GM21528 (cell line): ENCODE data around the gene NFKBIL1.
A peak's percentile ranks its signal among the peaks of the same experiment; 100 is the strongest.
"Not testable (repeated sequence)": the region's sequence is repeated elsewhere in the genome, so short reads cannot be mapped to it uniquely, and the experiment has no call there.

Source experiments
- ATAC-seq: cut with Tn5 transposase; IDR thresholded peaks from one replicate; pipeline ENCODE4 v1.9.1; 2021; ENCODE audit warnings: mild to moderate bottlenecking, moderate library complexity; ENCODE audit not compliant: unreplicated experiment, low FRiP score

Gene NFKBIL1

DNA sequence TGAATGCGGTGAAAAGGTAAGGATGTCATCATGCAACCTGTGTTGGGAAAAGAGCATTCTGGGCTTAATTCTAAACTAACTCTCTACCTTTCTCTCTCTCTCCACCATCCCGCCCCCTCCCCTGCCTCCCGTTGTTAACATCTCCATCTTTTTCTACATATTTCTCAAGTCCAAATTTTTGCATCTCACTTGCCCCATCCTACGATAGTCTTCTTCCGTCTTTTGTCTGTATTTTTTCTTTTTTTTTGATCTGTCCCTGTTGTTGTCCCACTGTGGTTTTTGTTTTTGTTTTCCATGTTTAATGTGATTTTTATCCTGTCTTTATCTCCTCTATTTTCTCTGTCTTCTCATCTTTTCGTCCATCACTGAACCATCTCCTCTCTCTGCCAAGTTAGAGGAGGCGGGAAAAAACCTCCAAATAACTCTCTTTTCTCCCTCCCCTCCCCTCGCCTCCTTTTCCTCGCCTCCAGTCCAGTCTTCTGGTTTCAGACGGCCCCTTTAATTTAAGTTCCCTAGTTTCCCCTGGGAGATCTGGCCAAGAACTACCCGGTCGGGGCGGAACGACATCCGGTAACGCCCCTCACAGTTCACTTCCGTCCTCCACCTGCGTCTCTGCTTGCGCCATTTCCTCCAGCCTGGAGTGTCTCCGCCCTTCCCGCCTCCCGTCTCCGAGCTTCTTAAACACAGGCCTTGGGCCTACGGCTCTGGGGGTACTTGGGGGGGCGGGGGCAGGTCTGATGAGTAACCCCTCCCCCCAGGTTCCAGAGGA lies at the start of gene NFKBIL1:
NFKBIL1 (plus strand) TSS at position 651 of the 769 bp plus-strand sequence; CDS start at position 738, 87 bp downstream.
- ATAC-seq = peak; percentile 49

DNA sequence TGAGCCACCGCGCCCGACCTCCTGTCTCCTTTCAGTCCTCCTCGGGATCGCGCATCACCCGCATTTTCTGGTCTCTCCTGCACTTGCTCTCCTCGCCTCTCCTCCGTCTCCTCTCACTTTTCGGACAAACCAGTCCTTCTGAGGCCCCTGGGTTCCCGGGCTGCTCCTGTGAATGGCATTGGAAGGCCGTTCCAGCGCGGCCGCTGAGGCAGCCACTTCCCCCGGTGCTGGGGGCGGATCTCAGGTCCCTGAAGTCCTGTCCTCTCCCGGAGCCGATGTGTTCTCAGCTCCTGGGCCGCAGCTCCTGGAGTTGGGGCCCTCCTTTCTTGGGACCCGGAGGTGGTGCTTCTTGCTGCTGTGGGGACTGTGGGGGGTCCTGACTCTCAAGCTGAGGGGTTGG lies 48.7 kb upstream of the NFKBIL1 start:
- no peak for ATAC-seq

- ATAC-seq = not testable (repeated sequence)
Observed at GRCh38 chr6:31499648-31500047, 47.8 kb upstream of the NFKBIL1 start.

DNA sequence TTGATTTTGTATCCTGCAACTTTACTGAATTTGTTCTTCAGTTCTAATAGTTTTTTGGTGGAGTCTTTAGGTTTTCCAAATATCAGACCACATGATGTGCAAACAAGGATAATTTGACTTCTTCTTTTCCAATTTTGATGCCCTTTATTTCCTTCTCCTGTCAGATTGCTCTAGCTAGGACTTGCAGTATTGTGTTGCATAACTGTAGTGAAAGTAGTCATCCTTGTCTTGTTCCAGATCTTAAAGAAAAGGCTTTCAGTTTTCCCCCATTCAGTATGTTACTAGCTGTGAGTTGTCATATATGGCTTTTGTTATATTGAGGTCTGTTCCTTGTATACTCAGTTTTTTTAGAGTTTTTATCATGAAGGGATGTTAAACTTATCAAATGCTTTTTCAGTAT lies 44.8 kb upstream of the NFKBIL1 start:
- no peak for ATAC-seq

GRCh38 chr6:31509036-31509435 lies 38.4 kb upstream of the NFKBIL1 start:
- ATAC-seq = not testable (repeated sequence)

DNA sequence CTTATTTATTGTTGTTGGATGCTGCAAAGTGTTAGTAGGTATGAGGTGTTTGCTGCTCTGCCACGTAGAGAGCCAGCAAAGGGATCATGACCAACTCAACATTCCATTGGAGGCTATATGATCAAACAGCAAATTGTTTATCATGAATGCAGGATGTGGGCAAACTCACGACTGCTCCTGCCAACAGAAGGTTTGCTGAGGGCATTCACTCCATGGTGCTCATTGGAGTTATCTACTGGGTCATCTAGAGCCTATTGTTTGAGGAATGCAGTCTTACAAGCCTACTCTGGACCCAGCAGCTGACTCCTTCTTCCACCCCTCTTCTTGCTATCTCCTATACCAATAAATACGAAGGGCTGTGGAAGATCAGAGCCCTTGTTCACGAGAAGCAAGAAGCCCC lies 37.4 kb upstream of the NFKBIL1 start:
- ATAC-seq = no peak

DNA sequence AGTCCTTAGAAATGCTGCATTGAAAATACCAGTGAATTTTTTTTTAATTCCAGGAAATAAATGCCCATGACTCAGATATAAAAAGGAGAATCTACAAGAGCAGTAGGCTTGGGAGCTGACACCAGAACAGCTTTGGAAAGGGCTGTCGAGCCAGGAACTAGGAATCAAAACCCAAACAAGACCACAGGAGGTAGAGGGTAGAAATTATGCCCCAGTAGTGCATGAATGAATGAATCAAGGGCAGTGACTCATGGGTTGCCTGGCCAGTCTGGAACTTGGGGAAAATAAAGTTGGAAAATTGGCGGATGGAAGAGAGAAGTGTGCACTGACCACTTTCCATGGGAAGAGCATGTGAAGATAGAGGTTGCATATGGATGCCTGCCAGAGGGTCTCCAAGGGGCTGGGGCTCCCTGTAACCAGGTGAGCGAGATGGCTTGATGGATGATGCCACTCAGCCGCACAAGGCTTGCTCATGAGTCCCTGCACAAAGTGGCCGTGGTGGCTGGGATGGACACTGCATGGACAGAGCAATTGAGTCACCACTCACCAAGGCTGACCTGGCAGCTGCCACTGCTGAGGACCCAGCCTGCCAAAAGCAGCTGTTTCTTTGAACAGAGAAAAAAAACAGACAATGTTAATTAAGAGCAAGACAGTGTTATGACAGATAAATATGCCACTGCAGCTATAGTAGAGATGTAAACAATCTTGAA lies 33.8 kb upstream of the NFKBIL1 start:
- no peak for ATAC-seq

DNA sequence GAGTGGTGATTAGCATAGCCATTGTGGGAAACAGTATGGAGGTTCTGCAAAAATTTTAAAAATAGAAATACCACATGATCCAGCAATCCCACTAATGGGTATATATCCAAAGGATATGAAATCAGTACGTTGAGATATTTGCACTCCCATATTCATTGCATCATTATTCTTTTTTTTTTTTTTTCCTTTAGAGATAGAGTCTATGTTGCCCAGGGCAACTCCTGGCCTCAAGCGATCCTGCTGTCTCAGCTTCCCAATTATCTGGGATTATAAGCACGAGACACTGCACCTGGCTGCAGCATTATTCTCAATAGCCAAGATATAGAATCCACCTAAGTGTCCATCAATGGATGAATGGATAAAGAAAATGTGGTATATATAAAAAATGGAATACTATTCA lies 25.6 kb upstream of the NFKBIL1 start:
- ATAC-seq = no peak

GRCh38 chr6:31525553-31525931 lies 21.9 kb upstream of the NFKBIL1 start:
- no peak for ATAC-seq

DNA sequence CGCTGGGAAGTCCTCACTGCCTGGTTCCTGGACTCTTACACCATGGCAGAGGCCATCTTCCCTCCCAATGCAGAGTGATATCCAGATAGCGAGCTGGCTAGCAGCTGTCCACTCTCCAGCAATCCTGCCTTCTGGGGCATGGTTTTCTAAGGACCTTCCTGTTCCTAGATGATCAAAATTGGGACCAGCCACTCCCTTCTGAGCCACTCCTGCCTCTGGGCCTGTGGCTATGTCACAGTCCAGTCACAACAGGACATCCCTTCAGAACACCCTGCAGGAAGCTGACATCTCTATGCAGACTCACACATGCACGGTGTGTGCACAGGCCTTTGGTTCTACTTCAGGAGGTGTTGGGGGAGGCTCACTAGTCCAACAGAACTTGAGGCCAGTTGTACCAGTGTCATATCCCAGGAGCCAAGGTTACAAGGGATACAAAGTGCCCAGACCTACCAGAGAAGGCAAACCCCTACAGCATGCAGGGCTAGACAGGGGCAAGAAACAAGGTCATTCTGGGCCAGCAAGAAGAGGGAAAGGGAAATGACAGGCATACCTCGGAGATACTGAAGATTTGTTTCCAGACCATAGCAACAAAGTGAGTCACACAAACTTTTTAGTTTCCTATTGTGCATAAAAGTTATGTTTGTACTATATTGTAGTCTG lies 21.3 kb upstream of the NFKBIL1 start:
- ATAC-seq = no peak

- no peak for ATAC-seq
Observed at GRCh38 chr6:31528307-31528777, 19.1 kb upstream of the NFKBIL1 start.

DNA sequence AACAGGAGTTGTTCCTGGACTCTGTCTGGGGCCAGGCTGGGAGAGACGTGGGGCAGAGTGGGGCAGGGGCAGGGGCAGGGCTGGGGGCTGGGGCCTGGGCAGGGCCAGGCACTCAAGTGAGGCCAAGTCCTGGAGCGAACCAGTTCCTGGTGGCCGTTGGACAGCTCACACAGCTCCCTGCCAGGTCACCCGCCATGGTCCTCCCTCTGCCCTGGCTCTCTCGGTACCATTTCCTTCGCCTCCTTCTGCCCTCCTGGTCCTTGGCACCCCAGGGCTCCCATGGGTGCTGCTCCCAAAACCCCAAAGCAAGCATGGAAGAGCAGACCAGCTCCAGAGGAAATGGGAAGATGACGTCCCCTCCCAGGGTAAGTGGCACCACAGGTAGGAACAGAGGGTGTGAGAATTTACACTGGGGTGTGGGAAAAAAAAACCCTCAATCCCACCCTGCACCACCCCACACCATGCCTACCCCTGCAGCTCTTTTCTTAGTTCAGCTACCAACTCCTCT lies 18.5 kb upstream of the NFKBIL1 start, which contains the start of gene MCCD1:
MCCD1 (plus strand) TSS at position 142 of the 508 bp plus-strand sequence; CDS start at position 195, 53 bp downstream.
- ATAC-seq = no peak

DNA sequence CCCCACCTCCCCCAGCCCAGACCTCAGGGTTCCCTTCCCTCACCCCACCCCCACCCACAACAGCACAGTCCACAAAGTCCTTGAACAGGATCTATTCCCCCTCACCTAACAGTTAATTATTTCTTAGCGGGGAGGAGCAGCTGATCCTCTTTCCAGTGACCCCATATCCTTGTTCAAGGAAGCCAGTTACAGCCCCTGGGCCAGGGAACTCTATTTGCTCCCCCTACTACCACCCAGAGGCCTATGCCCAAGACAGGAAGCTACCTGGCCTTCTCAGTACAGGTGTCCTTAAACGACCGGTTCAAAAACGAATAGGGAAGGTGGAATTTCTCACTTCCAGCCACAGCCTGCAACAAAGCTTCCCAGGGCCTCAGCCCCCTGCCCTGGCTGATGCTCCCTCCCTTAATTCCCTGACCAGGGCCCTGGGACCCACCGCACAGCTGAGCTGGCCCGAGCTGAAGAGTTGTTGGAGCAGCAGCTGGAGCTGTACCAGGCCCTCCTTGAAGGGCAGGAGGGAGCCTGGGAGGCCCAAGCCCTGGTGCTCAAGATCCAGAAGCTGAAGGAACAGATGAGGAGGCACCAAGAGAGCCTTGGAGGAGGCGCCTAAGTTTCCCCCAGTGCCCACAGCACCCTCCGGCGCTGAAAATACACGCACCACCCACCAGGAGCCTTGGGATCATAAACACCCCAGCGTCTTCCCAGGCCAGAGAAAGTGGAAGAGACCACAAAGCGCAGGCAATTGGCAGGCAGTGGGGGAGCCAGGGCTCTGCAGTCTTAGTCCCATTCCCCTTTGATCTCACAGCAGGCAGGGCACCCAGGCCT lies 17.9 kb upstream of the NFKBIL1 start:
- no peak for ATAC-seq

DNA sequence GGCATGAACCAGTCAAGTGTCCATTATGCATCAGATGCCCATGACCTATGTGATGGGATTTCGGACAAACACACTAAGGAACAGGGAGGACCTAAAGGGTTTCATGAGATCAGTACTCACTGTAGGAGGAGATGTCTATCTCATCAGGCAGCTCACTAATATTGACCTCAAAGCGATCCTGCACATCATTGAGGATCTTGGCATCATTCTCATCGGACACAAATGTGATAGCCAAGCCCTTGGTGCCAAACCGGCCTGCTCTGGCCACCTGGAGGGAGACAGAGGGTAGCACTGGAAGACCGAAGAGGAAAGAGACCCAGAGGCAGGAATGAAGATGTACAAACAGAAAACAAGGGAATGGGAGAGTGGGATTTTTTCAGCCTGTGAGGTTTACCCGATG lies 16.7 kb upstream of the NFKBIL1 start:
- no peak for ATAC-seq

- ATAC-seq = no peak
Observed at GRCh38 chr6:31531162-31531561, 16.2 kb upstream of the NFKBIL1 start.

DNA sequence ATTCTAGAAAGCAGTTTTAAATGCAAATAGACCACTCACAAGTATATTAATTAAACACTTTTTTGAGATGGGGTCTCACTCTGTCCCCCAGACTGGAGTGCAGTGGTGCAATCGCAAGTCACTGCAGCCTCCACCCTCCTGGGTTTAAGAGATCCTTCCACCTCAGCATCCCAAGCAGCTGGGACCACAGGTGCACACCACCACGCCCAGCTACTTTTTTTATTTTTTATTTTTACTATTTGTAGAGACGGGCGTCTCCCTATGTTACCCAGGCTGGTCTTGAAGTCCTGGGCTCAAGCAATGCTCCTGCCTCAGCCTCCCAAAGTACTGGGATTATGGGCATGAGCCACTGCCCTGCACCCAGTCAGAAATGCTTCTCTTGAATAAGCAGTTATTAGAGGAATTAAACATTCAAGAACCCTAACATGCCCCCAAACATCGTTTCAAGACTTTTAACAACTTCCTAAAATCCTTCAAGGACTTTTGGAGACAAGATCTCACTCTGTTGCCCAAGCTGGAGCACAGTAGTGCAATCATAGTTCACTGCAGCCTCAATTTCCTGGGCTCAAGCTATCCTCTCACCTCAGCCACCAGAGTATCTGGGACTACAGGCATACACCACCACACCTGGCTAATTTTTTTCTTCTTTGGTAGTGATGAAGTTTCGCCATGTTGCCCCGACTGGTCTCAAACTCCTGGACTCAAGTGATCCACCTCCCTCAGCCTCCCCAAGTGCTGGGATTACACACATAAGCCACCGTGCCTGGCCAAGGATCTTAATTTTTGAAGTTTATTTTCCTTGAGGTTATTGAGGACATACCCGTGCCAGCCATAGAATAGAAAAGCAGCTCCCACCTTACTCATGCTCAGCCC lies 15.4 kb upstream of the NFKBIL1 start:
- no peak for ATAC-seq

DNA sequence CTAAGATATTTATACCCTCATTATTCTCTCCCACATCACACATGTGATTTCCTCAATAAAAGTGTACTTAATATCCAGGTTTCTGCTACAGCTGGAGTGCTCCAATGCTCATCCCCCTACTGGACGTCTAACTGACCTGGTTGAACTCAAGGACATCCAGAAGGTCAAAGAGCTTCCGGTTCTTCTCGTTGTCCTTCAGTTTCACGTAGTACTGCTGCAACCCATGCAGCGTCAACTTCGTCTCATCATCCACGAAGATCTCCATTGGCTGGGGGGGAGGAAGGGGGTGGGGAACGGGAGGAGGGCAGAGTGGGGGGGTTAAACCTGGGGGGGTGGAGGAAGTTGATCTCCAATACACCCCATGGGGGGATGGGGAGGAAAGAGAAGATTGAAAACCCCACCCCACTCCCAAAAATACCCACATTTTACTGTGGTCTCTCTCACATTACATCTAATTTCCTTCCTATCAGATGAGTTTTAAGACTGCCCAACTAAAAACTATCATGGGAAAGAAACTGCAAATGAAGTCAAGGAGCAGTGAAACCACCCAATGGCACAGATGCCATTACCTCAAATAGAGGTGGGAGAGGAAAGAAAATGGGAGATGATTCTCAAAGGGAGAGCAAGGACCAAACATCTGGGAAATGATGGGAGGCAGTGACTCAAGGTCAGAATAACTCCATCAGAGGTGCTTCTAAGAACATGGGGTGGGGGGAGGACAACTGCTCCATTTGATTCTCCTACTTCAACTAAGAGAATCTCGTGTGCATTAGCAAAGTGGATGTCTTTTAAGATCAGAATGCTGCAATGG lies 14.6 kb upstream of the NFKBIL1 start:
- no peak for ATAC-seq

GRCh38 chr6:31533455-31533841 lies 14.0 kb upstream of the NFKBIL1 start:
- no peak for ATAC-seq
